ENCODE data around the gene PCSK6. TPM values are rescaled to one million over a fixed set of nuclear protein-coding genes. Genes with fewer than 3 reads are reported as not detected.

Gene PCSK6
- total RNA-seq, 3 donors from 2014 or later = 7.2 to 19.7 (median 18.0) TPM

- TF ChIP-seq CTCF (IDR thresholded peaks at IDR 0.05) = no peak
- TF ChIP-seq POLR2AphosphoS5 (IDR thresholded peaks at IDR 0.05) = no peak
- TF ChIP-seq POLR2A (IDR thresholded peaks at IDR 0.05) = no peak
- DNase-seq (ENCODE audit: low spot score in 2 of 2) = no peak
- intact Hi-C loops (cut with DNase I; ENCODE audit: low total_unique reads) = loop anchor here (5.0 kb wide), 1 partner anchor 295 kb away; no protein-coding TSS in a partner anchor
- Histone ChIP-seq H3K4me1 (no peaks in the 10 kb centered on the region), H3K27ac (no peak overlapping the region), H3K36me3 (no peaks in the 10 kb centered on the region), H3K27me3 (no peaks in the 10 kb centered on the region), H3K9me3 (no peaks in the 10 kb centered on the region), H3K4me3 (no peak overlapping the region)
These were observed 7.5 kb downstream of the PCSK6 start for GRCh38 chr15:101481917-101482525.

GRCh38 chr15:101481381-101481705 is 8.2 kb downstream of the PCSK6 start:
- Histone ChIP-seq H3K27ac (no peak overlapping the region), H3K4me3 (no peak overlapping the region), H3K4me1 (no peaks in the 10 kb centered on the region), H3K36me3 (no peaks in the 10 kb centered on the region), H3K27me3 (no peaks in the 10 kb centered on the region), H3K9me3 (no peaks in the 10 kb centered on the region)
- TF ChIP-seq POLR2AphosphoS5 (IDR thresholded peaks at IDR 0.05) (no peak), CTCF (IDR thresholded peaks at IDR 0.05) (no peak), POLR2A (IDR thresholded peaks at IDR 0.05) (no peak)
- intact Hi-C loops (cut with DNase I; ENCODE audit: low total_unique reads) = loop anchor here (5.0 kb wide), 1 partner anchor 294 kb away; no protein-coding TSS in a partner anchor
- DNase-seq (ENCODE audit: low spot score in 2 of 2) = no peak

GRCh38 chr15:101480613-101481380 is 8.7 kb downstream of the PCSK6 start:
- intact Hi-C loops (cut with DNase I; ENCODE audit: low total_unique reads) = loop anchor here (5.0 kb wide), 1 partner anchor 293 kb away; no protein-coding TSS in a partner anchor
- no peaks in the 10 kb centered on the region for H3K4me1 ChIP-seq
- H3K36me3 ChIP-seq = no peaks in the 10 kb centered on the region
- no peak overlapping the region for H3K27ac ChIP-seq
- H3K4me3 ChIP-seq = no peak overlapping the region
- TF ChIP-seq CTCF (IDR thresholded peaks at IDR 0.05) (no peak), POLR2AphosphoS5 (IDR thresholded peaks at IDR 0.05) (no peak), POLR2A (IDR thresholded peaks at IDR 0.05) (no peak)
- no peaks in the 10 kb centered on the region for H3K27me3 ChIP-seq
- no peak for DNase-seq (ENCODE audit: low spot score in 2 of 2)
- no peaks in the 10 kb centered on the region for H3K9me3 ChIP-seq

GRCh38 chr15:101479851-101480612 is 9.5 kb downstream of the PCSK6 start:
- no peak overlapping the region for H3K4me3 ChIP-seq

More at GRCh38 chr15:101479851-101480612, 9.5 kb downstream of the PCSK6 start:
- H3K36me3 ChIP-seq = no peaks in the 10 kb centered on the region
- TF ChIP-seq POLR2AphosphoS5 (IDR thresholded peaks at IDR 0.05) (no peak), POLR2A (IDR thresholded peaks at IDR 0.05) (no peak), CTCF (IDR thresholded peaks at IDR 0.05) (no peak)
- intact Hi-C loops (cut with DNase I; ENCODE audit: low total_unique reads) = loop anchor here (5.0 kb wide), 1 partner anchor 293 kb away; no protein-coding TSS in a partner anchor
- no peaks in the 10 kb centered on the region for H3K4me1 ChIP-seq
- DNase-seq (ENCODE audit: low spot score in 2 of 2) = no peak
- no peak overlapping the region for H3K27ac ChIP-seq
- H3K9me3 ChIP-seq = no peaks in the 10 kb centered on the region
- no peaks in the 10 kb centered on the region for H3K27me3 ChIP-seq
